D721Med (cell line): Measurements from ENCODE around the gene GRIPAP1.

Source experiments
- DNase-seq: peaks from one replicate; pipeline ENCODE4 v3.0.0; 2011; ENCODE audit warnings: low spot score; ENCODE audit not compliant: insufficient read length
- FAIRE-seq: peaks from 2 replicates; lab custom pipeline; 2011; peaks lifted over from hg19 to GRCh38; lab: Jason Lieb, UNC
- CTCF ChIP-seq: IDR thresholded peaks from 2 replicates; pipeline ENCODE4 v1.5.1; 2012; ENCODE audit warnings: mild to moderate bottlenecking, control low read depth; ENCODE audit not compliant: insufficient read depth; ENCODE audit errors: missing control alignments

GRIPAP1 gene

GRCh38 chrX:49019050-49019449, 17.0 kb upstream of the GRIPAP1 start:
- FAIRE-seq (no peak), DNase-seq (no peak)
- TF ChIP-seq CTCF: no peak

- DNase-seq (no peak), FAIRE-seq (no peak)
- no peak for TF ChIP-seq CTCF
Observed at GRCh38 chrX:49003696-49004095, 1.6 kb upstream of the GRIPAP1 start.

GRCh38 chrX:49001521-49002090, 458 bp downstream of the GRIPAP1 start:
- TF ChIP-seq CTCF: no peak
- FAIRE-seq: peak; percentile 81

GRCh38 chrX:49000636-49001035, 1.4 kb downstream of the GRIPAP1 start:
- FAIRE-seq (no peak), DNase-seq (no peak)
- TF ChIP-seq CTCF: no peak

More at GRCh38 chrX:49001521-49002090, 458 bp downstream of the GRIPAP1 start:
- DNase-seq: peak; percentile 39

- FAIRE-seq (no peak), DNase-seq (no peak)
Observed at GRCh38 chrX:48999030-48999429, 3.0 kb downstream of the GRIPAP1 start.

GRCh38 chrX:48998391-48998790, 3.7 kb downstream of the GRIPAP1 start:
- no peak for DNase-seq
- FAIRE-seq: no peak
- TF ChIP-seq CTCF: peak; percentile 12

More at GRCh38 chrX:48999030-48999429, 3.0 kb downstream of the GRIPAP1 start:
- TF ChIP-seq CTCF: no peak

GRCh38 chrX:48997865-48998264, 4.2 kb downstream of the GRIPAP1 start:
- TF ChIP-seq CTCF: no peak
- no peak for FAIRE-seq

More at GRCh38 chrX:48997865-48998264, 4.2 kb downstream of the GRIPAP1 start:
- no peak for DNase-seq
